ENCODE measurements around the gene AIP.

Gene AIP

GRCh38 chr11:67489203-67489884, 6.5 kb downstream of the AIP start:
- no peaks in the 10 kb centered on the region for H3K9me3 ChIP-seq (ENCODE audit: insufficient read depth, low read length)
- H3K27ac ChIP-seq (ENCODE audit: low read length), result no peak overlapping the region
- peaks cover 38% of the 10 kb centered on the region for H3K4me1 ChIP-seq (ENCODE audit: low read length)
- no peak overlapping the region for H3K4me3 ChIP-seq (ENCODE audit: low read length)
- no peak overlapping the region for H3K4me2 ChIP-seq (ENCODE audit: low read length)
- no peak overlapping the region for H2AFZ ChIP-seq (ENCODE audit: low read depth, low read length)
- no peak overlapping the region for H3K9ac ChIP-seq (ENCODE audit: low read length)
- peaks cover 28% of the 10 kb centered on the region for H3K79me2 ChIP-seq (ENCODE audit: low read length)
- H3K36me3 ChIP-seq (replicated peaks; ENCODE audit: low read depth, low read length), result peaks cover 61% of the 10 kb centered on the region
- H3K27me3 ChIP-seq (ENCODE audit: low read depth, low read length), result no peaks in the 10 kb centered on the region
- TF ChIP-seq, protein P1, sequence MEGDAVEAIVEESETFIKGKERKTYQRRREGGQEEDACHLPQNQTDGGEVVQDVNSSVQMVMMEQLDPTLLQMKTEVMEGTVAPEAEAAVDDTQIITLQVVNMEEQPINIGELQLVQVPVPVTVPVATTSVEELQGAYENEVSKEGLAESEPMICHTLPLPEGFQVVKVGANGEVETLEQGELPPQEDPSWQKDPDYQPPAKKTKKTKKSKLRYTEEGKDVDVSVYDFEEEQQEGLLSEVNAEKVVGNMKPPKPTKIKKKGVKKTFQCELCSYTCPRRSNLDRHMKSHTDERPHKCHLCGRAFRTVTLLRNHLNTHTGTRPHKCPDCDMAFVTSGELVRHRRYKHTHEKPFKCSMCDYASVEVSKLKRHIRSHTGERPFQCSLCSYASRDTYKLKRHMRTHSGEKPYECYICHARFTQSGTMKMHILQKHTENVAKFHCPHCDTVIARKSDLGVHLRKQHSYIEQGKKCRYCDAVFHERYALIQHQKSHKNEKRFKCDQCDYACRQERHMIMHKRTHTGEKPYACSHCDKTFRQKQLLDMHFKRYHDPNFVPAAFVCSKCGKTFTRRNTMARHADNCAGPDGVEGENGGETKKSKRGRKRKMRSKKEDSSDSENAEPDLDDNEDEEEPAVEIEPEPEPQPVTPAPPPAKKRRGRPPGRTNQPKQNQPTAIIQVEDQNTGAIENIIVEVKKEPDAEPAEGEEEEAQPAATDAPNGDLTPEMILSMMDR (IDR thresholded peaks at IDR 0.05; ENCODE audit: low read depth, low read length), result no peak
- no peak for TF ChIP-seq EZH2phosphoT487 (IDR thresholded peaks at IDR 0.05; ENCODE audit: low read depth)
- H4K20me1 ChIP-seq (ENCODE audit: insufficient read depth, low read length), result peaks cover 10% of the 10 kb centered on the region; the same call in 1 of the 2 replicates

DNA sequence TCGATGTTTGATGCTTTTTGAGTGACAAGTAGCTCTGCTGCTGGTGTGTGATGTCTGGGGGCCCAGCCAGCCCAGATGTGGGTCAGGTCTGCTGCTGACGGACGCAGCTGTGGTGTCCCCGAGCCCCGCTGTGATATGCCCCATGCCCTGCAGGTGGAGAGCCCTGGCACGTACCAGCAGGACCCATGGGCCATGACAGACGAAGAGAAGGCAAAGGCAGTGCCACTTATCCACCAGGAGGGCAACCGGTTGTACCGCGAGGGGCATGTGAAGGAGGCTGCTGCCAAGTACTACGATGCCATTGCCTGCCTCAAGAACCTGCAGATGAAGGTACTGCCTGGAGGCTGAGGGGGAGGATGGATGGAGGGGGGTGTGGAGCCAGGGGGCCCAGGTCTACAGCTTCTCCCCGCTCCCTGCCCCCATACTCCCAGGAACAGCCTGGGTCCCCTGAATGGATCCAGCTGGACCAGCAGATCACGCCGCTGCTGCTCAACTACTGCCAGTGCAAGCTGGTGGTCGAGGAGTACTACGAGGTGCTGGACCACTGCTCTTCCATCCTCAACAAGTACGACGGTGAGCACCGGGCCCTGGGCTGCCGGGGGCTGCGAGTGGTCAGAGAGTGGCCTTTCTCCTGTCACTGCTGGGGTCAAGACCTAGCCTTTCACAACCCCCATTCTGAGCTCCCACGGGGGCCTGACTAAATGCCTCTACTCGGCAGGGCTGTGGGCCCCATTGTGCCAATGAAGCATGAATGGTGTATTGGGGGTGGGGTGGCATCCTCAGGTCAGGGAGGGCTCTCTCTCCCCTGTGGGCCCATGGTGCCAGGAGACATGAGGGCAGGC, 7.3 kb downstream of the AIP start:
- Histone ChIP-seq H3K36me3 (replicated peaks; ENCODE audit: low read depth, low read length) (peaks cover 66% of the 10 kb centered on the region), H3K4me3 (ENCODE audit: low read length) (no peak overlapping the region), H2AFZ (ENCODE audit: low read depth, low read length) (no peak overlapping the region), H3K27me3 (ENCODE audit: low read depth, low read length) (no peaks in the 10 kb centered on the region), H4K20me1 (ENCODE audit: insufficient read depth, low read length) (peaks cover 10% of the 10 kb centered on the region; the same call in 1 of the 2 replicates), H3K79me2 (ENCODE audit: low read length) (peaks cover 24% of the 10 kb centered on the region), H3K9ac (ENCODE audit: low read length) (no peak overlapping the region), H3K27ac (ENCODE audit: low read length) (no peak overlapping the region), H3K4me1 (ENCODE audit: low read length) (peaks cover 30% of the 10 kb centered on the region), H3K4me2 (ENCODE audit: low read length) (no peak overlapping the region), H3K9me3 (ENCODE audit: insufficient read depth, low read length) (no peaks in the 10 kb centered on the region)
- TF ChIP-seq, protein P1 (IDR thresholded peaks at IDR 0.05; ENCODE audit: low read depth, low read length), result no peak
- TF ChIP-seq EZH2phosphoT487 (IDR thresholded peaks at IDR 0.05; ENCODE audit: low read depth), result no peak

DNA sequence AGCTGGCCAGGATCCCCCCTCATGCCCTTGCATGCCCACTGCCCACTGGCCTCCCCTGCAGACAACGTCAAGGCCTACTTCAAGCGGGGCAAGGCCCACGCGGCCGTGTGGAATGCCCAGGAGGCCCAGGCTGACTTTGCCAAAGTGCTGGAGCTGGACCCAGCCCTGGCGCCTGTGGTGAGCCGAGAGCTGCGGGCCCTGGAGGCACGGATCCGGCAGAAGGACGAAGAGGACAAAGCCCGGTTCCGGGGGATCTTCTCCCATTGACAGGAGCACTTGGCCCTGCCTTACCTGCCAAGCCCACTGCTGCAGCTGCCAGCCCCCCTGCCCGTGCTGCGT, 7.9 kb downstream of the AIP start:
- H3K9ac ChIP-seq (ENCODE audit: low read length), result no peak overlapping the region
- peaks cover 24% of the 10 kb centered on the region for H3K4me1 ChIP-seq (ENCODE audit: low read length)
- no peak overlapping the region for H3K27ac ChIP-seq (ENCODE audit: low read length)
- peaks cover 10% of the 10 kb centered on the region; the same call in 1 of the 2 replicates for H4K20me1 ChIP-seq (ENCODE audit: insufficient read depth, low read length)
- no peak overlapping the region for H3K4me3 ChIP-seq (ENCODE audit: low read length)
- no peak overlapping the region for H3K4me2 ChIP-seq (ENCODE audit: low read length)
- no peaks in the 10 kb centered on the region for H3K9me3 ChIP-seq (ENCODE audit: insufficient read depth, low read length)
- H3K79me2 ChIP-seq (ENCODE audit: low read length), result peaks cover 18% of the 10 kb centered on the region
- peaks cover 71% of the 10 kb centered on the region for H3K36me3 ChIP-seq (replicated peaks; ENCODE audit: low read depth, low read length)
- no peak overlapping the region for H2AFZ ChIP-seq (ENCODE audit: low read depth, low read length)
- H3K27me3 ChIP-seq (ENCODE audit: low read depth, low read length), result no peaks in the 10 kb centered on the region
- TF ChIP-seq, protein P1 (IDR thresholded peaks at IDR 0.05; ENCODE audit: low read depth, low read length), result no peak

DNA sequence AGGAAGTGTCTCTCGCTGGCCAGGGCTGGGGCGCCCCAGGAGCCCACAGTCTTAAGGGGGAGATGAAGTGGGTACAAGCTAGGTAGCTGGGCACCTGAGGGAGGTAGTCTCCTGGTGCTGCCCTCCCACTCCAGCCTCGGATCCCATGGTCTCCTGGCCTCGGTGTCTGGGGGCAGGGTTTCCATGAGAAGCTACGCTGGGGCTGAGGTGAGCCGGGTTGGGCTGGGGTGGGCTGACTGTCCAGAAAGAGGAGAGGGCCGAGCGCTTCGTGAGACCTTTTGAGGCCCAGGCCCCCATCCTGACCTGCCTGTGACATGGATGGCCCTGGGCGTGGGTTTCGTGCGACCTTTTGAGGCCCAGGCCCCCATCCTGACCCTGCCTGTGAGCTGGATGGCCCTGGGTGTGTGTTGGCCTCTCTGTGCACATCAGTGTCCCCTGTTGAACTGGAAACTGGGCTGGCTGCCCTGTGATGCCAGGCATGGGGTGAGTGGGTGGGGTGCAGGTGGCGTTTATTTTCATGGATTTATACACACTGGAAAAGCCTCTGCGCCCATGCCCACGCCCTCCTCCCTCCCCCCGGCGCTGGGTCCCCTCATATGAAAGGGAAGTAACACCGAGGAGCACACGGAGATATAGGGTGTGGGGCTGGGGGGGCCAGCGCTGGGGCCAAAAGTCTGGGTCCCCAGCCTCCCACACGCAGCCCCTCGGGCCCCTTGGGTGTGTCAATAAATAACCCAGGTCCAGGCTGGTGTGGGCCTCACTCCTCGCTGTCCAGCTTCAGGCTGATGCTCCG, 8.6 kb downstream of the AIP start:
- Histone ChIP-seq H3K4me2 (ENCODE audit: low read length) (no peak overlapping the region), H3K27me3 (ENCODE audit: low read depth, low read length) (no peaks in the 10 kb centered on the region), H3K4me3 (ENCODE audit: low read length) (no peak overlapping the region), H3K27ac (ENCODE audit: low read length) (no peak overlapping the region), H3K4me1 (ENCODE audit: low read length) (peaks cover 16% of the 10 kb centered on the region), H2AFZ (ENCODE audit: low read depth, low read length) (no peak overlapping the region), H3K36me3 (replicated peaks; ENCODE audit: low read depth, low read length) (peaks cover 73% of the 10 kb centered on the region), H4K20me1 (ENCODE audit: insufficient read depth, low read length) (peaks cover 9% of the 10 kb centered on the region; the same call in 1 of the 2 replicates), H3K9ac (ENCODE audit: low read length) (no peak overlapping the region), H3K79me2 (ENCODE audit: low read length) (peaks cover 11% of the 10 kb centered on the region), H3K9me3 (ENCODE audit: insufficient read depth, low read length) (no peaks in the 10 kb centered on the region)
- no peak for TF ChIP-seq EZH2phosphoT487 (IDR thresholded peaks at IDR 0.05; ENCODE audit: low read depth)
- TF ChIP-seq, protein P1 (IDR thresholded peaks at IDR 0.05; ENCODE audit: low read depth, low read length), result no peak
